ENCODE results near the gene GLI2. TPM values are rescaled to one million over a fixed set of nuclear protein-coding genes. Genes with fewer than 3 reads are reported as not detected.
A peak's percentile ranks its signal among the peaks of the same experiment; 100 is the strongest.

The GLI2 gene
- total and polyA plus RNA-seq, 5 experiments from 2014 or later, result not detected

DNA sequence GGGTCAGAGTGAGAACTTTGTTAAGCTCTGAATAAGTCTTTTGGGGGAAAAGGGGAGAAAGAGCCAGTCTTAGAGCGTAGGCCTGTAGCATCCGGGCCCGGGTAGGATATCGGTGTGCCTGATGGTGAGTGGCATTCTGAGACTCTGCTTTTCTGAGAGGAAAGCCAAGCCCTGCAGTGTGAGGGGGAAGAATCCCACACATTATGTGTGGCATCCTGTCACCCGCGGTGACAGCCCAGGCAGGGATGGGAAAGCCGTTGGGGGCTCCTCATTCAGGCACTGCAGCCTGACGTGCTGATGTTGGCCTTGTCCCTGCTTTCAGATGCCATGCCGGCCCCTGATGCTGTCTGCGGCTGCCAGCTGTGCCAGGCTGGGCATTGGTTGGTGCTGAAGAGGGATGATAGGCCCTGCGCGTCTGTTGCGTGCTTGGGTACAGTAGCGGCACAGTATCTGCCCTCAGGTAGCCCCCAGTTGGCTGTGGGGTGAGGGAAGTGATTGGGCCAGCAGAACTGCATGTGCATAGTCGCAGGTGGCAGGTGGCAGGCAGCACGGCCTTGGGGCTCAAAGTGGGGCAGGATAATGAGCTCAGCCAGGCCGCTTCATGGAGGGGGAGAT is 37.6 kb downstream of the GLI2 start:
- Mint-ChIP-seq H3K9me3 (no peaks in the 10 kb centered on the region), H3K4me1 (no peaks in the 10 kb centered on the region), H3K27me3 (no peaks in the 10 kb centered on the region), H3K27ac (no peak overlapping the region), H3K36me3 (no peaks in the 10 kb centered on the region), H3K4me3 (no peak overlapping the region)
- ATAC-seq, result no peak
- POLR2A ChIA-PET, result no interaction called here
- DNase-seq, result peak in 1 of 10 donors; percentile 34

DNA sequence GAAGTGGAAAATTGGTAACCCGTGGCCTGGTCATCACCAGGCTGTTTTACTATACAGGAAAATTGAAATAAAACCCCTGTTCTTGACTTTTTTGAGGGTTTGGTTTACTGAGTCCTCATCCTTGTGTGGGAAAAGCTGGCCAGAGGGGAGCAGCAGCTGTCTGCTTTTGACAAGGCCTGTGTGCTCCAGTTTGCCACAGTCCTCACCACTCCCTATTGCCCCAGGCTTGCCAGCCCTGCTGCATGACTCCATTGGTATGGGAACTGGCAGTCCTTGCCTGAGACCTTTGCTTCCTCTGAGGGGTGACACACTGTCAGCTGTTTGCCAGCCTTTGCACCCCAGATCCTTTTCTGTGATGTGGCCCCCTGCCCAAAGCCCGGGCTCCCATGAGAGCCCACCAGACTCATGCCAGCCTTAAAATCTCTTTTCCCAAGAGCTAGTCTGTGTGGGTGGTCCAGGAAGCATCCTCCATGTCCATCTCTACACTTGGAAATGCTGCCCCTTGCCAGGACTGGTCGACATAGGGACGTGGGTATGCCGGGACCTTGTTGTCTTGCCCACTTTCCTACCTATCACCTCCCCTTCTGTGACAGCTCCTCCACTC is 39.0 kb downstream of the GLI2 start:
- no peak for ATAC-seq
- no peaks in the 10 kb centered on the region for H3K4me1 Mint-ChIP-seq
- H3K9me3 Mint-ChIP-seq, result no peaks in the 10 kb centered on the region
- POLR2A ChIA-PET, result no interaction called here
- no peak overlapping the region for H3K27ac Mint-ChIP-seq
- H3K36me3 Mint-ChIP-seq, result no peaks in the 10 kb centered on the region
- H3K4me3 Mint-ChIP-seq, result no peak overlapping the region
- H3K27me3 Mint-ChIP-seq, result peaks cover 0 to 2% (median 0%) of the 10 kb centered on the region in 5 donors
- DNase-seq, result peak in 1 of 10 donors; percentile 4

DNA sequence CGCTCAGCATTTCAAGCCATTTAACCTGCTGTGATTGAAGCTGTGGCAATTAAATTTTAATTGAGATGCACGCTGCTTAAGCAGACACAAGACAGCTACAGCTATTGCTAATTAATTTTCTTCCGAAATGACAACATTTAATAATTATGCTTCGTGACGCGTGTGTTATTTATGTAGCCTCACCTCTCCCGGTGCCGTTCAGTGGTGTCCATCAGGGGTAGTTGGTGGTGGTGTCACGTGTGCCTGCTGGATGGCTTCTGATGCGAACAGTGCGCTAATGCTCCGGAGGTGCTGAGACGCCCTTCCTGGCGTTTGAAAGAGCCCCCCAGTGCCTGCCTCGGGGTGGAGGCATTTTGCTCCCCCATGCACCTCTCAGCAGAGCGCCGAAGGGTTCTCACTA is 39.5 kb downstream of the GLI2 start:
- peaks cover 0 to 1% (median 0%) of the 10 kb centered on the region in 4 donors for H3K4me1 Mint-ChIP-seq

DNA sequence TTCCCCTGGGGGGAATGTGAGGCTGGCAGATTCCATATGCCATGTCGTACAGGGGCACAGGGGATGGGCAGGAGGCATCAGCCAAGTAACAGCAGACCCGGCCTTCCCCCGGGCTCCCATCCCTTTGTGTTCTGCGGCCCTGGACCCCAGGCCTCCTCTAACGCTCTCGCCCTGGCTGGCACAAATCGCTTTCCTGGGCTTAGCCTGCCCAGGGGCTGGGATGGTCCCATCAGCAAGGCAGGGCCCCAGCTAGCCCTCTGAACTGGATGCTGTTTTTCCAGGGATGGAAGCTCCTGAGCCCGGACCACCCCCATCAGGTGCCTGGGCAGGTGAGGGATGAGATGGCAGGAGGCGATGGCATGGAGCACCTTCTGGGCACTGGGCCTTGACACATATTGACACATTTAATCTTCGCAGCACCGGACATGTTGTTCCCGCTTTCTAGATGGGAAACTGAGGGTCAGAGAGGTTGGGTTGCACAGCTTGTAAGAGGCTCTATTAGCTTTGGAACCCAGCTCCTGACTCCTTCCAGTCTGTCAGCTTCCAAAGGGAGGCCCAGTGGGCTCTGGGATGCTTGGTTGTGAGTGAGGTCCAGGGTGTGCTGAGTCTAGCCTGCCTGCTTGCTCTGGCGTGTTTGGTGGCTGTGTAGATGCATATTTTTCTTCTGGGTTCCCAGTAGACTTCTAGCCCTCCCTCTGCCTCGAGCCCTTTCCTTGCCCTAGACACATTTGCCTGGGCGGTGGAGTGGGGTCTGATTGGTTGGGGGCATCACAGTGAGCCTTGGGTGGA is 40.3 kb downstream of the GLI2 start:
- peaks cover 0 to 1% (median 0%) of the 10 kb centered on the region in 4 donors for H3K4me1 Mint-ChIP-seq
- no peak for ATAC-seq
- H3K36me3 Mint-ChIP-seq, result no peaks in the 10 kb centered on the region
- POLR2A ChIA-PET, result no interaction called here
- DNase-seq, result peak in 1 of 10 donors; percentile 21
- no peak overlapping the region for H3K4me3 Mint-ChIP-seq
- H3K27me3 Mint-ChIP-seq, result peaks cover 0 to 3% (median 0%) of the 10 kb centered on the region in 5 donors
- no peak overlapping the region for H3K27ac Mint-ChIP-seq
- H3K9me3 Mint-ChIP-seq, result no peaks in the 10 kb centered on the region

More for the DNA sequence above, 39.5 kb downstream of the GLI2 start:
- Mint-ChIP-seq H3K27ac (no peak overlapping the region), H3K9me3 (no peaks in the 10 kb centered on the region), H3K36me3 (no peaks in the 10 kb centered on the region), H3K27me3 (peaks cover 0 to 3% (median 0%) of the 10 kb centered on the region in 5 donors), H3K4me3 (no peak overlapping the region)
- POLR2A ChIA-PET, result no interaction called here
- DNase-seq (peak in 1 of 10 donors; percentile 16), ATAC-seq (no peak)

DNA sequence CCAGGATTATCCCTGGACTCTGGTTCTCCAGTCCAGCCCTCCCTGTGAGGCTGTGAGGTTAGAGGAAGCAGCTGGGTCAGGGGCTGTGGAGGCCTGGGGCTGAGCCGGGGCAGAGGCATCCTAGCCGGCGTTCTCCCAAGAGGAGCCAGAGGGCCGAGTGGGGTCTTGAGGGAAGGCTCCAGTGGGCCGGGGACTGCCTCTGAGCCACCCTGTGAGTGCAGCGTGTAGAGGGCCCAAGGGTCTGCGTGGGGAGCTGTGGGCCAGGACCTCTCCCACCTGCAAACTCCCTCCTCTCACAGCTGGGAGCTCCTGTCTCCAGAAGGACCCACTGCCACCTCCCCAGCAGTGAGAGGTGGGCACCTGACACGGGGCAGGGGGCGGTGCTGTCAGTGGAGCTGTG is 41.0 kb downstream of the GLI2 start:
- no peaks in the 10 kb centered on the region for H3K36me3 Mint-ChIP-seq
- POLR2A ChIA-PET, result no interaction called here
- peaks cover 0 to 1% (median 0%) of the 10 kb centered on the region in 4 donors for H3K4me1 Mint-ChIP-seq
- peaks cover 0 to 3% (median 0%) of the 10 kb centered on the region in 5 donors for H3K27me3 Mint-ChIP-seq
- H3K4me3 Mint-ChIP-seq, result no peak overlapping the region
- peak in 1 of 10 donors; percentile 37 for DNase-seq
- H3K9me3 Mint-ChIP-seq, result no peaks in the 10 kb centered on the region
- no peak overlapping the region for H3K27ac Mint-ChIP-seq
- no peak for ATAC-seq

DNA sequence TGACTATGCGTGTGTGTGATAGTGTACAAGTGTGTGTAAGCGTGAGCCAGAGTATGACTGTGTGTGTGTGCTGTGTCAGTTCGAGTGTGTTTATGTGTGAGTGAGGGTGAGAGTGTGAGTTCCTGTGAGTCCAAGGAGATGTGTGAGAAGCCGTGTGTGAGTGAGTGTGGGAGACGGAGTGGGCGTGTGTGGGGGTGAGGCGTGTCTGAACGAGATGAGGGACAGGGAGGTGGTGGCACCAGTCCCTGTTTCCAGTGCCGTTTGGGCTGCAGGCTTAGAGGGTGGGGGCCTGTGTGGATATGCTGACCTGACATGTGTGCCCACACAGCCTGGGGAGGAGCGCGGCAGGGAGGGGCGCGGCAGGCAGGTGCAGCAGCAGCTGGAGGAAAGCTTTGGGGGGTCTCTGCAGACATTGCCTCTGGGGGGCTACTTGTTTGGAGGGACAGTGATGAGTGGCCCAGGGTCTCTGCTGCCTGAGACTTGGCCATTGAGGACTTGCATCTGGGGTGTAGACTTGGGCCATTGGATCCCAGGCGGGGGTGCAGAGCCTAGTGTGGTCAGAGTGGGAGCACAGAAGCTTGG is 41.6 kb downstream of the GLI2 start:
- Mint-ChIP-seq H3K27me3 (peaks cover 0 to 3% (median 0%) of the 10 kb centered on the region in 5 donors), H3K36me3 (no peaks in the 10 kb centered on the region), H3K9me3 (no peaks in the 10 kb centered on the region), H3K27ac (no peak overlapping the region), H3K4me1 (peaks cover 0 to 1% (median 0%) of the 10 kb centered on the region in 4 donors), H3K4me3 (no peak overlapping the region)
- ATAC-seq, result no peak
- peak in 1 of 10 donors; percentile 43 for DNase-seq
- POLR2A ChIA-PET, result no interaction called here

DNA sequence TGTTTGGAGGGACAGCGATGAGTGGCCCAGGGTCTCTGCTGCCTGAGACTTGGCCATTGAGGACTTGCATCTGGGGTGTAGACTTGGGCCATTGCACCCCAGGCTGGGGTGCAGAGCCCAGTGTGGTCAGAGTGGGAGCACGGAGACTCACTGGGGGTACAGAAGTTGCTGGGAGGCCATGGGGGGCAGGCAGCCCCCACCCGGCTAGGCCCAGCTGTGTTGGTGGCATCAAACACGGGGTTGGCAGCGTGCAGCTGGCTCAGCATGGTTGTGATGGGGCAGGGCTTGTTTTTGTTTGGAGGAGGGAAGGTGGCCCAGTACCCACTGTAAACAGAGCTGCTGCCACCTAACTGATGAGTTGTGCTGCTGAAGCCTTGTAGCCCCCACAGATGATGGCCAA is 42.1 kb downstream of the GLI2 start:
- Mint-ChIP-seq H3K27ac (no peak overlapping the region), H3K36me3 (no peaks in the 10 kb centered on the region), H3K4me1 (peaks cover 0 to 1% (median 0%) of the 10 kb centered on the region in 4 donors), H3K9me3 (no peaks in the 10 kb centered on the region), H3K4me3 (no peak overlapping the region), H3K27me3 (peaks cover 0 to 3% (median 0%) of the 10 kb centered on the region in 5 donors)
- no peak for ATAC-seq
- POLR2A ChIA-PET, result no interaction called here
- peak in 1 of 10 donors; percentile 10 for DNase-seq

GRCh38 chr2:120778244-120778643 is 42.6 kb downstream of the GLI2 start:
- H3K9me3 Mint-ChIP-seq, result no peaks in the 10 kb centered on the region
- ATAC-seq (no peak), DNase-seq (peak in 1 of 10 donors; percentile 30)
- H3K27ac Mint-ChIP-seq, result no peak overlapping the region
- no peaks in the 10 kb centered on the region for H3K36me3 Mint-ChIP-seq
- H3K27me3 Mint-ChIP-seq, result peaks cover 0 to 3% (median 0%) of the 10 kb centered on the region in 5 donors
- POLR2A ChIA-PET, result no interaction called here
- H3K4me1 Mint-ChIP-seq, result peaks cover 0 to 5% (median 2%) of the 10 kb centered on the region in 4 donors
- no peak overlapping the region for H3K4me3 Mint-ChIP-seq

DNA sequence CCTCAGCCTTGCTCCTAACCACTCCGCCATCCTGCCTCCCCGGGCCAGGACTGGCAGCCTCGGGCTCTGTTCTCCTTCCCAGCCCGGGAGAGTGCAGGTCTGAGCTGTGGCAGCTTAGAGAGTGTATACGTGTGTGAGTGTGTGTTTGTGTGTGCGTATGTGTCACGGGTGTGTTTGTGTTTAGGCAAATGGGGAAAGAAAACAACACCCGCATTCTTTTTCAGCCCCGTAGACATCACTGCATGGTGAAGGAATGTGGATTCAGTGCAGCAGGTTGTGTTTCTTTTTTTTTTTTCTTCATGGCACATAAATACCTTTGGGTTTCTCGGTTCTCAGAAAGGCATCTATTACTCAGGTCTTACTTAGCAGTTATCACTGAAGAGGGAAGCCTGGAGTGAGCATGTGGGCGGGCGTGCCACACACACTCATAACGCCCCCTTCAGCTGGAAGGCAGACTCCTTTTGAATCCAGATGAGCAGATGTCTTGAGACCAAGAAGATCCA is 44.2 kb downstream of the GLI2 start:
- peaks cover 0 to 3% (median 0%) of the 10 kb centered on the region in 5 donors for H3K27me3 Mint-ChIP-seq
- H3K4me1 Mint-ChIP-seq, result peaks cover 0 to 8% (median 7%) of the 10 kb centered on the region in 4 donors
- H3K36me3 Mint-ChIP-seq, result no peaks in the 10 kb centered on the region
- no peak overlapping the region for H3K27ac Mint-ChIP-seq
- no peak for DNase-seq
- H3K4me3 Mint-ChIP-seq, result no peak overlapping the region
- H3K9me3 Mint-ChIP-seq, result no peaks in the 10 kb centered on the region
- POLR2A ChIA-PET, result no interaction called here
- ATAC-seq, result no peak

DNA sequence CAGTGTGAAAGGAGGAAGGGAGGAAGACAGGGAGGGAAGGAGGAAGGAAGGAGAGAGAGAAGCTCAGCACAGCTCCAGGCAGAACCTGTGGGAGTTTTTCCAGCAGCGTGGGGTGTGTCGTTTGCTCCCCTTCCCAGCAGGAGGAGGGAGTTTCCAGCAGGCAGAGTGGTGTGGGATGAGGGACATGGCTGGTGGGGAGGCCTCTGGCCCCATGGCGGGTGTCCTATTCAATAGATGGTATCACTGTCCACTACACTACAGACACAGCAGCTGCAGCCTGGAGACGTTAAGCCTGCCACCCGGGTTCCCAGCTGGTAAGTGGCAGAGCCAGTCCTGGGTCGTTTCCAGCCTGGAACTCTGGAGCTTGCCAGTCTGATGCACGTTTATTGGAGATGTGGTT is 44.7 kb downstream of the GLI2 start:
- Mint-ChIP-seq H3K4me1 (peaks cover 0 to 8% (median 7%) of the 10 kb centered on the region in 4 donors), H3K36me3 (no peaks in the 10 kb centered on the region), H3K27me3 (peaks cover 0 to 3% (median 0%) of the 10 kb centered on the region in 5 donors), H3K4me3 (no peak overlapping the region), H3K9me3 (no peaks in the 10 kb centered on the region), H3K27ac (no peak overlapping the region)
- DNase-seq, result no peak
- POLR2A ChIA-PET, result no interaction called here
- ATAC-seq, result no peak

GRCh38 chr2:120783371-120783791 is 47.7 kb downstream of the GLI2 start:
- POLR2A ChIA-PET, result no interaction called here
- Mint-ChIP-seq H3K27me3 (peaks cover 0 to 3% (median 0%) of the 10 kb centered on the region in 5 donors), H3K36me3 (no peaks in the 10 kb centered on the region), H3K9me3 (no peaks in the 10 kb centered on the region), H3K4me1 (peaks cover 0 to 8% (median 7%) of the 10 kb centered on the region in 4 donors), H3K27ac (peak overlapping the region in 2 of 10 donors; percentile 24 to 83), H3K4me3 (peak overlapping the region in 1 of 10 donors; percentile 45)
- ATAC-seq (no peak), DNase-seq (no peak)

DNA sequence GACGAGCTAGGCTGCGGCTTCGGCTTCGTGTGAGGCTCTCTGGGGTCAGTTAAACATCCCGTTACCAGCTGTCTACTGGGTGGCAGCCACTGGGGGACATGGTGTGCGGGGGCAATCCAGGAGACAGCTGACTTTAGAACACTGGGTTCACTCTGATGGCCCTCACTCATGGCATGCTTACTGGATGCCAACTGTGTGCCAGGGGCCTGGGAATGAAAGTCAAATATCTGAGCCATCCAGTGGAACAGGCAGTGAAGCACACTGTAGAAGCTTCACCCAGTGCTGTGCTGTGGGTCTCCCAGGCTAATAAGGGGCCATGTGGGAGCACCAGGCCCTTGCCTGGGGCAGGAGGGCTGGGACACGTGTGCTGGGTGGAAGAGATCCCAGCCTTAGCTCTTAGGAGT is 48.3 kb downstream of the GLI2 start:
- Mint-ChIP-seq H3K9me3 (no peaks in the 10 kb centered on the region), H3K4me3 (no peak overlapping the region), H3K27ac (no peak overlapping the region), H3K36me3 (no peaks in the 10 kb centered on the region), H3K27me3 (peaks cover 0 to 3% (median 0%) of the 10 kb centered on the region in 5 donors), H3K4me1 (peaks cover 0 to 8% (median 7%) of the 10 kb centered on the region in 4 donors)
- DNase-seq, result no peak
- POLR2A ChIA-PET, result no interaction called here
- no peak for ATAC-seq

Measured in naive thymus-derived CD8-positive, alpha-beta T cell (primary cell).